Measurements from ENCODE around the gene IFIT2.

- no peak for TF ChIP-seq TCF12 (IDR thresholded peaks at IDR 0.05; ENCODE audit: low read depth)
- TF ChIP-seq RAD21 (IDR thresholded peaks at IDR 0.05; ENCODE audit: low read depth), result no peak
- no peak for TF ChIP-seq TAF1 (IDR thresholded peaks at IDR 0.05; ENCODE audit: low read depth)
- no peak for TF ChIP-seq FOXM1 (IDR thresholded peaks at IDR 0.05; ENCODE audit: borderline replicate concordance, low read depth)
- no peak for TF ChIP-seq CREB1 (IDR thresholded peaks at IDR 0.05; ENCODE audit: low read depth)
- no peak for TF ChIP-seq EP300 (IDR thresholded peaks at IDR 0.05; ENCODE audit: borderline replicate concordance)
- TF ChIP-seq REST (IDR thresholded peaks at IDR 0.05; ENCODE audit: low read depth), result no peak
- TF ChIP-seq, protein P1, sequence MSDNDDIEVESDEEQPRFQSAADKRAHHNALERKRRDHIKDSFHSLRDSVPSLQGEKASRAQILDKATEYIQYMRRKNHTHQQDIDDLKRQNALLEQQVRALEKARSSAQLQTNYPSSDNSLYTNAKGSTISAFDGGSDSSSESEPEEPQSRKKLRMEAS (IDR thresholded peaks at IDR 0.05), result no peak
- TF ChIP-seq CEBPB (IDR thresholded peaks at IDR 0.05), result no peak
- no peak for TF ChIP-seq EGR1 (IDR thresholded peaks at IDR 0.05)
- no peak for TF ChIP-seq NFIC (IDR thresholded peaks at IDR 0.05)
- TF ChIP-seq YY1 (IDR thresholded peaks at IDR 0.05; ENCODE audit: low read depth), result no peak
- no peak for TF ChIP-seq TEAD4 (IDR thresholded peaks at IDR 0.05)
- no peak for TF ChIP-seq ZBTB7A (IDR thresholded peaks at IDR 0.05; ENCODE audit: low read depth)
Observed at GRCh38 chr10:89357975-89358374, 56.1 kb downstream of the IFIT2 start.

All from Ishikawa (cell line).